GM19324 (cell line): Measurements from ENCODE around the gene UBAP1.
"Not testable (repeated sequence)": the region's sequence is repeated elsewhere in the genome, so short reads cannot be mapped to it uniquely, and the experiment has no call there.

ENCODE experiments used
- ATAC-seq: cut with Tn5 transposase; IDR thresholded peaks from one replicate; pipeline ENCODE4 v1.9.1; 2021; ENCODE audit warnings: mild to moderate bottlenecking, moderate library complexity; ENCODE audit not compliant: unreplicated experiment, low FRiP score

The UBAP1 gene

DNA sequence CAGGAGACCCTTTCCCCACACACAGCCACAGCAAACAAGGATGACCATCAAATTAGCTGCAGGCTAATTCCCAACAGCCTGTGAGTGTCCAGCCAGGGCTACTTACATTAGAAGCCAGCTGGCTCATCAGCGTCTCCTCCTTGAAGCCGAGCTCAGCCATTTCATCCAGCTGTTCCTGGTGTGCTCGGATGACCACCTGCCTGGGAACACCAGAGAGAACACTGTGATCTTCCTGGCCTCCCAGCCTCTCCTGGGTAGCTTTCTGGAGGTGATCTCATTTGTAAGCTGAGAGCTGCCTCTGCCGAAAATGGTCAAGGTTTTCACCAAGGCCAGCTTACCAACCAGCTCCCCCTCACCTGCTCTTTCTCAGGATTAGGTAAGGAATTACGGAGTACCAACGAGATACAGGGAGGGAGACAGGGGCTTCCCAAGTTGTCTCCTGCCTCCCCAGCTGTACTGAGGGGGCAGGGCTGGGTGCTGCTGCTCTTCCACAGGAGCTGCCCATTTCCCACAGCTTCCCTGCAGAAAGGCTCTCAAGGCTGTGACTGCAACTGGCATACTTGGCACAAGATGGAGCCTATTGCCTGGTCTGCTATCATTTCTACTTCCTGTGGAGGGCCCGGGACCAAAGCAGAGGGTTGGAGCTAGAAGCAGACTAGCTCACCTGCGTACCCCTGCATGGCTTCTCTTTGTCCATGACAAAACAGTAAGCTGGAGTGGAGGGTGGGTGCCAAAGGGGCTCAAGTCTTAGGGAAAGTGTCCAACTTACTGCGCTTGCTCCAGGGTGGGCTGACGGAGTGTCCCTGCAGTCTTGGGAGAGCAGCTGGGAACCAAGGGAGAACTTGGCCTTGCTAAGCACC is 76.4 kb downstream of the UBAP1 start:
- no peak for ATAC-seq

DNA sequence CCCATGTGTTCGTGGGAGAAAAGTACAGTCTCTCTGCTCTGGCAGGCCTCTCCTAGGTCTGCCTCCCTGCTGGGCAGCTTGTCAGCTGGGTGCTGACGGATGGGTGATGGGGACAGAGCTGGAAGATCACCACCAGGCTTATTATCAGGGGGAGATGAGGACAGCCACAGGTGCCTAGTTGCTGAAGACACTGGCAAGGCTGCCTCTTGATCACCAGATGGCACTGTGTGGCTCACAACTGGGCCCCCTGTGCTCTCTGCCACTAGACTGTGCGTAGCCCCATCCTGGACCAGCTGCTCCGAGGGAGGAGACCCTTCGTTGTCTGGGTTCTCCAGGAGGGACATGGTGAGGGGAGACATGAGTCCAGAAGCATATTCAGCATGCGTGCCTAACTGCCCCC is 77.3 kb downstream of the UBAP1 start:
- ATAC-seq: no peak

DNA sequence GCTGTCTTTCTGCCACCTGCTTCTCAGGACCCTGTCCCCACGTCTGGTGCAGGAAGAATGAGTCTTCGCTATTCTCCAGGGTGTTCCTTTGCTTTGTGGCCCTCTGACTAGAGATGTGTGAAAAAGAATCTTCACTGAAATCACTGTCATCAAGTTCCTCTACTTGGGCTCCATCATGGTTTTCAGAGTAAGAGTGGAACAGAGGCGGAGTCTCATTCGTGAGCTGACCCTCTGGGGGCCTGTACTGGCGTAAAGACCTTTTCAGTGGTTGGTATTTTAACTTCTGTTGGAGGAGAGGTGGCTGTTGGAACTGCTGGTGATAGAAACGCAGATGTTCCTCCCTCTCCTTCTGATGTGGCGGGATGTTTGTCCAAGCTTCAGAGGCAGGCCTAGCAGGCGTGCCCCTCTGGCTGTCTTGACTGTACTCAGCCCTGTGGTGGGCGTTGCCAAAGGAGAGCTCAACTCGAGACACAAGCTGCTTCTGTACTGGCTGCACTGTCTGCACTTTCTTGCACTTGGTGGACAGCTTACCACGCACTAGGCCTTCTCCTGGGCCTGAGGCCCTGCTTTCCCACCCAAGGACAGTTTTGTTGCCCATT is 78.2 kb downstream of the UBAP1 start:
- no peak for ATAC-seq

- no peak for ATAC-seq
Observed at GRCh38 chr9:34259315-34259714, 80.5 kb downstream of the UBAP1 start.

- ATAC-seq: no peak
Observed at GRCh38 chr9:34262971-34263370, 84.1 kb downstream of the UBAP1 start.

- no peak for ATAC-seq
Observed at GRCh38 chr9:34267660-34268059, 88.8 kb downstream of the UBAP1 start.

DNA sequence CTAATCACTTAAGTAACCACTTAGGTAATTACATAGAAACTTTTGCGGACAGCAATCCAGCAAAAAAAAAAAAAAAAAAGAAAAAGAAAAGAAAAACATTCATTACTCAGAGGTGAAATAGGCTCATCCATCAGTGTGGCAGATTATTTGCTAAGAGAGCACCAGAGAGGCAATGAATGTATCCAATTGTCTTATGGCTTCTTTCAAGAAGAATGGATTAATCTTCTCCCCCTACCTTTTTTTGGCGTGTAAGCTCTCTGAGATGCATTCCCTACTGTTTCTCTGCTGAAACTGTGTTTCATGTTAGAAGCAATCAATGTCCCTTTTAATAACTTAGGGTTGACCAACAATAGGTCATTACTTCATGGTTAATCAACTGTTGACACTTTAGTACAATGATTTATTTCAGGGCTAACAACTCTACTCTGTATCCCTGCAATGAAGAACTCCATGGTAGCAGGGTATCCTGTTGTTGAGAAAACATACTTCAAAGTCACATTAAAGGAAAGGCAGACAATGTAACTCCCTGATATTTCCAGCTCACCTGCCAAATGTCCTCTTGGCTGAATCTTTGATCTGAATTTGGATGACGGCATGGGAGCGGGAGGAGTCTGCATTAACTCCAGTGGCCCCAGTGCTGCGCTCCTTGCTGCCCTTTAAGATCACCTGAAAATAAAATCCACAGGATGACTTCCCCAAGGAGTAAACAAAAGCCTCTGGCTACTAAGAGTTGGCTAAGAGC is 92.6 kb downstream of the UBAP1 start:
- no peak for ATAC-seq

DNA sequence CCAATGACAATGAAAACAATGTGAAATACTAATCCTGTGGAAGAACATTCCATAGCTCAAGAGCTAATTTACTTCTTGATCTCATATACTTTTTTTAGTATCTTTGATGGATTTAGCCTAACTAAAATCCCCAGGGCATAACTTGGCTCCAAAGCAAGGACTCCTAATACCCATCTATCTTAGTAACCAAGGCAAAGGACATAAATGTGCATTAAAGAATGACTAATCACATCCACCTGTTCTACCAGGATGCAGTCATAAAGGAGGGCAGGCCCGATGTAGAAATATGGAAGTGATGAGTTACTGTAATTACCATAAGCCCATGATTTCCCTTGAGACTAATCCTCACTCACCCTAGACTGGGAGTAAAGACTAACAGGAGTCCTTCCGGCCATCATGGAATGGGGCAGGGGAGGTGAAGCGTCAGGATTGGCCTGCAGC is 93.3 kb downstream of the UBAP1 start:
- ATAC-seq: no peak

GRCh38 chr9:34273588-34273987 is 94.7 kb downstream of the UBAP1 start:
- not testable (repeated sequence) for ATAC-seq

DNA sequence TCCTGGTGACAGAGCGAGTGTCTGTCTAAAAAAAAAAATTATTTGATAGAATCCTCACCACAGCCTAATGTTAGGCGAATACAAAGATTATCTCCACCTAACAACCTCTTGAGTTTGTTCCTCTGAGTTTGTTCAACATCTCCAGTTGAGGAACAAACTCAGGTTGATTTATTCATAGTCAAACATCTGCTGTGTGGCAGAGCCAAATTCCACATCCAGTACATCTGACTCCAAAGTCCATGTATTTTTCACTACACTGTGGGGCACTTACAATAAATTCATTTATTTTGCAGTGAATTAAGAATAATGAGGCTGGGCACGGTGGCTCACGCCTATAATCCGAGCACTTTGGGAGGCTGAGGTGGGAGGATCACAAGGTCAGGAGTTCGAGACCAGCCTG is 97.0 kb downstream of the UBAP1 start:
- ATAC-seq: no peak

DNA sequence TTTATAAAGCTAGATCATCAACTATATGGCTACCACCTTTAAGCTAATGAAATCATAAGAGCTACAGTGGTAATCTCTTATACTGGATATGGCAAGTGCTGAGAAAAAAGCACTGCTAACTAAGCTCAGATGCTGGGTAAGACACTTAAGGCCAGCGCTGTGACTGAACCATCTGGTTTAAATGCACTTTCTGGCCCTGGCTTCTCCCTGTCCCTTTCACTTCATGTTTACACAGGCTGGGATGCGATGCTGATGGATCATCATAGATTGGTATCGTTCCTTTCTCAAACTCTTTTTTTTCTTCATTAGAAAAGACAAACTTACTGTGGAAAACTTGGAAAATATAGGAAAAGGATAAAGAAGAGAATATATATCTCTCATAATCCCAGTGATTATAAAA is 97.9 kb downstream of the UBAP1 start:
- no peak for ATAC-seq

GRCh38 chr9:34279411-34279810 is 100.6 kb downstream of the UBAP1 start:
- no peak for ATAC-seq

- no peak for ATAC-seq
Observed at GRCh38 chr9:34282096-34282495, 103.3 kb downstream of the UBAP1 start.

DNA sequence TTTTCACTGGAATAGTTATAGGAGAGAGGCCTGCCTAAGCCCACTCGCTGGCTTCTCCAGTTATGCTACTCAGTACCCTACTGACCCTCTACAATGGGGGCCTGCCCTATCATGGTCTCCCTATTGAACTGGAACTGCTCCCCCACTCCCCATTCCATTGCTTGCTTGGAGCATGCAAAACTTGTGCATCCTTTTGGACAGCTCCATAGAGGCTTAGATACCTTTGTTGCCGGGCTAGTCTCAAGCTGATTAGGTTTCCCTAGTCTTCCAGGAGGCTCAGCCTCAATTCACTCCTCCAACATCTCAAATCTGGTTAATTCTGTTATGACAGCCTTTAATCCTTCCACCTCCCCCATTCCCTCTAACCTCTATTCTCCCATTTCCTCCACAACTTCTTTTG is 110.3 kb downstream of the UBAP1 start:
- ATAC-seq: no peak

- no peak for ATAC-seq
Observed at GRCh38 chr9:34291023-34291422, 112.2 kb downstream of the UBAP1 start.

GRCh38 chr9:34291423-34291822 is 112.6 kb downstream of the UBAP1 start:
- ATAC-seq: no peak

GRCh38 chr9:34292552-34292951 is 113.7 kb downstream of the UBAP1 start:
- ATAC-seq: no peak

- not testable (repeated sequence) for ATAC-seq
Observed at GRCh38 chr9:34301064-34301463, 122.2 kb downstream of the UBAP1 start.
